K562 (cell line): ENCODE measurements around the gene BOC. TPM values are rescaled to one million over a fixed set of nuclear protein-coding genes. Genes with fewer than 3 reads are reported as not detected.

Source experiments
- ATAC-seq: fragments of 200-7000 bp; cut with Tn5 transposase; 3 replicates; pipeline ENCODE4 v1.9.1; 2020; ENCODE audit warnings: moderate library complexity
- BruUV-seq: library from RNA; stranded (reverse); fragments of 400-500 nt; replicated peaks from 2 replicates; lab custom pipeline; 2021; lab: Mats Ljungman, UMichigan
- CTCF ChIA-PET: fragments of 300-600 bp; formaldehyde crosslinking; extraction: SDS; loops from one replicate; lab custom pipeline; 2021; ENCODE audit warnings: low intra/inter-chr PET ratio; lab: Yijun Ruan, JAX
- POLR2A ChIA-PET: fragments of 300-600, 350-650 bp; sonication (Branson Sonifier 250); formaldehyde crosslinking; extraction: SDS; loops from one replicate; lab custom pipeline; 2021; ENCODE audit warnings: antibody characterized with exemption, inconsistent platforms; lab: Yijun Ruan, JAX
- DNase-seq, 4 experiments: peaks; one replicate each; pipeline versions ENCODE4 v3.0.0 to v3.0.0-alpha.2; 2011 to 2018; ENCODE audit warnings: low spot score in 3 of 4, mixed read lengths in 3 of 4; ENCODE audit errors: extremely low read depth in 1 of 4
- FAIRE-seq: peaks from 2 replicates; lab custom pipeline; 2011; peaks lifted over from hg19 to GRCh38; lab: Jason Lieb, UNC
- H2AFZ ChIP-seq: 2 replicates; pipeline ENCODE4 v1.6.0; 2011; ENCODE audit warnings: low read depth, low read length, control low read depth, inconsistent platforms
- H3K27ac ChIP-seq: fragments of 200-600 bp; 3 replicates; pipeline ENCODE4 v1.8.0; 2011; ENCODE audit warnings: low read depth, mild to moderate bottlenecking, control low read depth, inconsistent platforms, low read length, moderate library complexity, mixed read lengths; ENCODE audit errors: extremely low read depth
- H3K27me3 ChIP-seq, 2 experiments: fragments of 300-600 bp in 1 of 2; 2 replicates in 1 of 2; 3 replicates in 1 of 2; pipeline versions ENCODE4 v1.6.0 to v1.8.0; 2011; ENCODE audit warnings: inconsistent platforms in 2 of 2, low read length in 2 of 2, mild to moderate bottlenecking in 1 of 2, mixed read lengths in 1 of 2, moderate library complexity in 1 of 2; ENCODE audit not compliant: control insufficient read depth in 2 of 2, insufficient read depth in 2 of 2
- H3K36me3 ChIP-seq: fragments of 300-600 bp; 3 replicates; pipeline ENCODE4 v1.8.0; 2011; ENCODE audit warnings: mild to moderate bottlenecking, low read length, inconsistent platforms; ENCODE audit not compliant: control insufficient read depth, insufficient read depth
- H3K4me1 ChIP-seq, 2 experiments: fragments of 200-600 bp in 1 of 2; replicated peaks in 1 of 2; 2 replicates in 1 of 2; 3 replicates in 1 of 2; pipeline versions ENCODE4 v1.5.1 to v1.8.0; 2011; ENCODE audit warnings: inconsistent platforms in 2 of 2, low read length in 2 of 2, mild to moderate bottlenecking in 1 of 2, mixed read lengths in 1 of 2, moderate library complexity in 1 of 2; ENCODE audit not compliant: control insufficient read depth in 2 of 2, insufficient read depth in 2 of 2
- H3K4me2 ChIP-seq: 2 replicates; pipeline ENCODE4 v1.6.1; 2011; ENCODE audit warnings: low read length, control low read depth, inconsistent platforms, mixed read lengths; ENCODE audit not compliant: insufficient read depth
- H3K4me3 ChIP-seq: fragments of 200-600 bp; sonication (generic), shearing (Covaris generic); 2 replicates; pipeline ENCODE4 v1.5.1; 2016; ENCODE audit warnings: control low read depth, inconsistent platforms
- H3K79me2 ChIP-seq: fragments of 200-600 bp; 3 replicates; pipeline ENCODE4 v1.8.0; 2011; ENCODE audit warnings: low read length, inconsistent platforms; ENCODE audit not compliant: control insufficient read depth, insufficient read depth
- H3K9ac ChIP-seq, 2 experiments: 2 replicates each; pipeline versions ENCODE4 v1.6.0 to v1.6.1; 2011; ENCODE audit warnings: low read depth in 2 of 2, low read length in 2 of 2, control low read depth in 1 of 2, inconsistent platforms in 1 of 2, mild to moderate bottlenecking in 1 of 2, mixed read lengths in 1 of 2; ENCODE audit not compliant: insufficient read depth in 1 of 2
- H3K9me1 ChIP-seq: one replicate; pipeline ENCODE4 v1.6.0; 2011; ENCODE audit warnings: inconsistent platforms, mild to moderate bottlenecking, low read length, moderate library complexity; ENCODE audit not compliant: control insufficient read depth, insufficient read depth
- H3K9me3 ChIP-seq: replicated peaks from 2 replicates; pipeline ENCODE4 v1.5.1; 2011; ENCODE audit warnings: low read depth, low read length, inconsistent platforms; ENCODE audit not compliant: control insufficient read depth, insufficient read depth
- H4K20me1 ChIP-seq: replicated peaks from 2 replicates; pipeline ENCODE4 v1.6.1; 2011; ENCODE audit warnings: low read length, inconsistent platforms, mixed read lengths; ENCODE audit not compliant: control insufficient read depth, insufficient read depth
- POLR3A ChIP-seq: IDR thresholded peaks from 2 replicates; pipeline ENCODE4 v1.6.1; 2011; ENCODE audit warnings: borderline replicate concordance, mild to moderate bottlenecking, moderate library complexity; ENCODE audit not compliant: insufficient read length, insufficient read depth; ENCODE audit errors: extremely low read depth
- SMARCA5 ChIP-seq: fragments of 450-650 bp; IDR thresholded peaks from 2 replicates; pipeline ENCODE4 v1.6.1; 2016
- SP1 ChIP-seq: sonication (generic); formaldehyde crosslinking; IDR thresholded peaks from 2 replicates; pipeline ENCODE4 v1.8.1; 2022; ENCODE audit warnings: mild to moderate bottlenecking, missing genetic modification reagents
- ZNF140 ChIP-seq: fragments of 250-450 bp; sonication (Bioruptor Pico); IDR thresholded peaks from 2 replicates; pipeline ENCODE4 v1.8.0; 2021; ENCODE audit warnings: moderate library complexity, mild to moderate bottlenecking, inconsistent platforms
- ZNF224 ChIP-seq: sonication (generic); formaldehyde crosslinking; IDR thresholded peaks from 2 replicates; pipeline ENCODE4 v1.8.0; 2022; ENCODE audit warnings: mild to moderate bottlenecking, missing genetic modification reagents
- WGBS: fragments of 100-300 bp; shearing (Covaris generic); methylation state at CpG from one replicate; pipeline ENCODE4 v1.1.6; 2016; ENCODE audit warnings: low coverage, mixed read lengths; ENCODE audit not compliant: insufficient coverage; ENCODE audit errors: missing lambda C conversion rate; 5-methylcytosine and 5-hydroxymethylcytosine counted together
- in situ Hi-C: fragments of 300-500 bp; cut with MboI; formaldehyde crosslinking; loops from 4 replicates; pipeline ENCODE4 v1.15.0; 2018; ENCODE audit warnings: inconsistent platforms, mixed read lengths
- intact Hi-C: fragments of 100-400 bp; cut with micrococcal nuclease; formaldehyde crosslinking; loops from 2 replicates; pipeline ENCODE4 v1.14.2; 2022
- polyA plus RNA-seq, 8 experiments: library from polyadenylated mRNA; depleted of rRNA in 4 of 8; stranded (reverse) in 5 of 8; unstranded in 3 of 8; fragments of >200 nt; fragmentation: Nextera tagmentation in 2 of 8; fragmentation: Illumina TruSeq in 1 of 8; extraction: Ambion mirVana in 2 of 8; extraction: Trizol in 1 of 8; gene quantifications; 2 replicates each; pipeline versions ENCODE4 v1.2.1 to v1.2.3, GENCODE V29; 2011 to 2014; ENCODE audit warnings: inconsistent platforms in 1 of 8, missing spikeins in 1 of 8
- total RNA-seq, 7 experiments: library from RNA; depleted of rRNA in 6 of 7; stranded (reverse); fragments of >200 nt in 6 of 7; fragmentation: Illumina TruSeq in 2 of 7; extraction: Trizol in 2 of 7; gene quantifications; 2 replicates each; pipeline versions ENCODE4 v1.2.1 to v1.2.3, GENCODE V29; 2011 to 2021; ENCODE audit warnings: low replicate concordance in 1 of 7
- TF ChIP-seq, protein P1 (sequence below), 2 experiments: fragments of 450-650 bp; IDR thresholded peaks; 2 replicates each; pipeline ENCODE4 v1.6.1; 2018; ENCODE audit warnings: mild to moderate bottlenecking in 2 of 2, low read depth in 1 of 2; ENCODE audit not compliant: partially characterized antibody in 2 of 2
- TF ChIP-seq, protein P2 (sequence below): fragments of 450-650 bp; IDR thresholded peaks from 2 replicates; pipeline ENCODE4 v1.6.1; 2017; ENCODE audit warnings: mild to moderate bottlenecking, moderate library complexity

Gene BOC
- total and polyA plus RNA-seq, 9 of the 15 experiments (the other 6 are each of a cell fraction or from before 2014, with no cell fraction given): not detected

DNA sequence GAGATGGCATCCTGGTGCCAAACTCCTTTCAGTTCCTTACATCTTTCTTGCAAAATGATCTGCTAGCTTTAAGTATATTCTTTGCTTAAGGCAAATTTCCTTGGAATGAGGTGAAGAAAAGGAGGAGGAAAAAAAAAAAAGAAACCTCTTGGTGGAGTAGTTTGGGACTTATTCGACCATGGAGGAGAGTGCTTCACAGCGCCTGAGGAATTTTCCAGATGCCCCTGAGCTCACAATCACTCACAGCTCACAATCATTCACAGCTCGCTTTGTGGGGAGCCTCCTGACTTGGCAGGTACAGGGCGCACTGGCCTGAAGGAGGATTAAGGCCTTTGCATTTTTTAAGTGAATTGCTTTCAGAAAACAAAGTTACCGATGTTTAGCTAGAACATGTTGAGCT lies 53.9 kb downstream of the BOC start (continued):
- TF ChIP-seq SMARCA5: no peak

DNA sequence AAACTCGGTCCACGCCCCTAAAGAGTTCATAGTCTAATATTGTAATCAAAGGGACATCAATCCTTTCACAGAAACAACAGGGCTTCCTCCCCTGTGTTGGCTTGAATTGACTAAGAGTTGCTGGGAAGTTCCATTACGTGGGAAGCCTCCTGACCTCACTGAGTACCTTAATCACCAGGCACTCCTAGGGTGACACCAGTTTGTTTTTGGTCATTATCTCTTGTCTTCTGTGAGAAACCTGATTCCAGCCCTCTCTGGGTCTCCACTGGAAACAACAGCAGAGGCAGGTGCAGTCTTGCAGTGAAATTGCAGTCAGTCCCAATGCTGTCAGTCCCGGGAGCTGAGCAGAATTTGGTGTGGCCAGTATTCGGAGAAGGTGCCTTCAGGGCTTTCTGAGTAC lies 55.4 kb downstream of the BOC start:
- Histone ChIP-seq H2AFZ (no peak overlapping the region), H3K27me3 (peaks cover 0 to 33% of the 10 kb centered on the region in 2 experiments; a peak in 2 of 5 replicates), H3K79me2 (no peaks in the 10 kb centered on the region), H3K4me2 (no peak overlapping the region), H3K9me3 (no peaks in the 10 kb centered on the region), H3K9ac (no peak overlapping the region), H3K36me3 (no peaks in the 10 kb centered on the region), H3K4me3 (no peak overlapping the region), H3K9me1 (no peaks in the 10 kb centered on the region), H3K27ac (no peak overlapping the region), H3K4me1 (peaks cover 0 to under 1% of the 10 kb centered on the region in 2 experiments; a peak in 2 of 5 replicates), H4K20me1 (no peaks in the 10 kb centered on the region)
- in situ Hi-C loops: loop anchor here (25.0 kb wide), 1 partner anchor 629 kb away; the partner anchor contains the start of gene CCDC80
- WGBS: 0% methylated on average over 4 of the region's 5 CpGs
- no peak for DNase-seq
- intact Hi-C loops: no loop called here
- TF ChIP-seq ZNF224 (no peak), SP1 (CRISPR knock-in tag) (no peak), ZNF140 (no peak), POLR3A (no peak)
- TF ChIP-seq, protein P1, sequence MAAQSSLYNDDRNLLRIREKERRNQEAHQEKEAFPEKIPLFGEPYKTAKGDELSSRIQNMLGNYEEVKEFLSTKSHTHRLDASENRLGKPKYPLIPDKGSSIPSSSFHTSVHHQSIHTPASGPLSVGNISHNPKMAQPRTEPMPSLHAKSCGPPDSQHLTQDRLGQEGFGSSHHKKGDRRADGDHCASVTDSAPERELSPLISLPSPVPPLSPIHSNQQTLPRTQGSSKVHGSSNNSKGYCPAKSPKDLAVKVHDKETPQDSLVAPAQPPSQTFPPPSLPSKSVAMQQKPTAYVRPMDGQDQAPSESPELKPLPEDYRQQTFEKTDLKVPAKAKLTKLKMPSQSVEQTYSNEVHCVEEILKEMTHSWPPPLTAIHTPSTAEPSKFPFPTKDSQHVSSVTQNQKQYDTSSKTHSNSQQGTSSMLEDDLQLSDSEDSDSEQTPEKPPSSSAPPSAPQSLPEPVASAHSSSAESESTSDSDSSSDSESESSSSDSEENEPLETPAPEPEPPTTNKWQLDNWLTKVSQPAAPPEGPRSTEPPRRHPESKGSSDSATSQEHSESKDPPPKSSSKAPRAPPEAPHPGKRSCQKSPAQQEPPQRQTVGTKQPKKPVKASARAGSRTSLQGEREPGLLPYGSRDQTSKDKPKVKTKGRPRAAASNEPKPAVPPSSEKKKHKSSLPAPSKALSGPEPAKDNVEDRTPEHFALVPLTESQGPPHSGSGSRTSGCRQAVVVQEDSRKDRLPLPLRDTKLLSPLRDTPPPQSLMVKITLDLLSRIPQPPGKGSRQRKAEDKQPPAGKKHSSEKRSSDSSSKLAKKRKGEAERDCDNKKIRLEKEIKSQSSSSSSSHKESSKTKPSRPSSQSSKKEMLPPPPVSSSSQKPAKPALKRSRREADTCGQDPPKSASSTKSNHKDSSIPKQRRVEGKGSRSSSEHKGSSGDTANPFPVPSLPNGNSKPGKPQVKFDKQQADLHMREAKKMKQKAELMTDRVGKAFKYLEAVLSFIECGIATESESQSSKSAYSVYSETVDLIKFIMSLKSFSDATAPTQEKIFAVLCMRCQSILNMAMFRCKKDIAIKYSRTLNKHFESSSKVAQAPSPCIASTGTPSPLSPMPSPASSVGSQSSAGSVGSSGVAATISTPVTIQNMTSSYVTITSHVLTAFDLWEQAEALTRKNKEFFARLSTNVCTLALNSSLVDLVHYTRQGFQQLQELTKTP (IDR thresholded peaks at IDR 0.05; ENCODE audit: low read depth in 1 of 2, partially characterized antibody in 2 of 2): no peak
- TF ChIP-seq, protein P2, sequence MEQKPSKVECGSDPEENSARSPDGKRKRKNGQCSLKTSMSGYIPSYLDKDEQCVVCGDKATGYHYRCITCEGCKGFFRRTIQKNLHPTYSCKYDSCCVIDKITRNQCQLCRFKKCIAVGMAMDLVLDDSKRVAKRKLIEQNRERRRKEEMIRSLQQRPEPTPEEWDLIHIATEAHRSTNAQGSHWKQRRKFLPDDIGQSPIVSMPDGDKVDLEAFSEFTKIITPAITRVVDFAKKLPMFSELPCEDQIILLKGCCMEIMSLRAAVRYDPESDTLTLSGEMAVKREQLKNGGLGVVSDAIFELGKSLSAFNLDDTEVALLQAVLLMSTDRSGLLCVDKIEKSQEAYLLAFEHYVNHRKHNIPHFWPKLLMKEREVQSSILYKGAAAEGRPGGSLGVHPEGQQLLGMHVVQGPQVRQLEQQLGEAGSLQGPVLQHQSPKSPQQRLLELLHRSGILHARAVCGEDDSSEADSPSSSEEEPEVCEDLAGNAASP: no peak
- no TSS peak for BruUV-seq
- ChIA-PET CTCF (no interaction called here), POLR2A (no interaction called here)
- ATAC-seq: no peak
- no peak for FAIRE-seq
